Measurements from ENCODE around the gene SKOR1. TPM values are rescaled to one million over a fixed set of nuclear protein-coding genes. Genes with fewer than 3 reads are reported as not detected.

The SKOR1 gene
- total RNA-seq, 1 donor from 2014 or later, result not detected

- peak overlapping the region; percentile 89 for H3K27ac Mint-ChIP-seq (ENCODE audit: unreplicated experiment)
- no peak for FAIRE-seq
- peak overlapping the region; percentile 60 for H3K4me2 ChIP-seq (ENCODE audit: low read length)
- peak; percentile 97 for TF ChIP-seq EZH2 (IDR thresholded peaks at IDR 0.05; ENCODE audit: insufficient read depth, low read length)
- no peak for TF ChIP-seq CTCF (IDR thresholded peaks at IDR 0.05; ENCODE audit: insufficient read depth, low read depth, low read length)
- H3K4me1 ChIP-seq (ENCODE audit: insufficient read depth, low read length), result peaks cover 7% of the 10 kb centered on the region
- peaks cover 77% of the 10 kb centered on the region for H3K27me3 ChIP-seq (ENCODE audit: insufficient read depth, low read length)
- no peak overlapping the region for H3K4me3 ChIP-seq (ENCODE audit: insufficient read depth, low read depth, low read length)
- H3K4me3 Mint-ChIP-seq (ENCODE audit: unreplicated experiment), result no peak overlapping the region
- H2AFZ ChIP-seq (ENCODE audit: low read depth, low read length), result no peak overlapping the region
- H3K9me3 ChIP-seq (ENCODE audit: insufficient read depth, low read depth, low read length), result peaks cover 9% of the 10 kb centered on the region
- peaks cover 23% of the 10 kb centered on the region for H4K20me1 ChIP-seq (ENCODE audit: insufficient read depth, low read length)
- H3K27ac ChIP-seq (ENCODE audit: low read depth, low read length), result no peak overlapping the region
- no peak overlapping the region for H3K9ac ChIP-seq (ENCODE audit: low read length)
- H3K9me3 Mint-ChIP-seq (ENCODE audit: unreplicated experiment), result peaks cover 26% of the 10 kb centered on the region
- H3K79me2 ChIP-seq (ENCODE audit: insufficient read depth, low read length), result no peaks in the 10 kb centered on the region
- peaks cover 64% of the 10 kb centered on the region for H3K27me3 Mint-ChIP-seq (ENCODE audit: low read depth, unreplicated experiment)
- DNase-seq (ENCODE audit: low read depth), result no peak
- H3K36me3 ChIP-seq (ENCODE audit: insufficient read depth, low read length), result no peaks in the 10 kb centered on the region
- peaks cover 1% of the 10 kb centered on the region for H3K36me3 Mint-ChIP-seq (ENCODE audit: low read depth, unreplicated experiment)
- peaks cover 2% of the 10 kb centered on the region for H3K4me1 Mint-ChIP-seq (ENCODE audit: low read depth, unreplicated experiment)
These were observed 790 bp downstream of the SKOR1 start for GRCh38 chr15:67825881-67826716.

- Histone ChIP-seq H3K4me2 (ENCODE audit: low read length) (no peak overlapping the region), H3K4me3 (ENCODE audit: insufficient read depth, low read depth, low read length) (no peak overlapping the region), H3K27ac (ENCODE audit: low read depth, low read length) (no peak overlapping the region), H3K9ac (ENCODE audit: low read length) (no peak overlapping the region), H2AFZ (ENCODE audit: low read depth, low read length) (no peak overlapping the region), H3K4me1 (ENCODE audit: insufficient read depth, low read length) (peaks cover 7% of the 10 kb centered on the region), H4K20me1 (ENCODE audit: insufficient read depth, low read length) (peaks cover 19% of the 10 kb centered on the region), H3K27me3 (ENCODE audit: insufficient read depth, low read length) (peaks cover 77% of the 10 kb centered on the region), H3K9me3 (ENCODE audit: insufficient read depth, low read depth, low read length) (peaks cover 9% of the 10 kb centered on the region), H3K79me2 (ENCODE audit: insufficient read depth, low read length) (no peaks in the 10 kb centered on the region), H3K36me3 (ENCODE audit: insufficient read depth, low read length) (no peaks in the 10 kb centered on the region)
- no peak for DNase-seq (ENCODE audit: low read depth)
- Mint-ChIP-seq H3K27ac (ENCODE audit: unreplicated experiment) (no peak overlapping the region), H3K27me3 (ENCODE audit: low read depth, unreplicated experiment) (peaks cover 62% of the 10 kb centered on the region), H3K9me3 (ENCODE audit: unreplicated experiment) (peaks cover 24% of the 10 kb centered on the region), H3K36me3 (ENCODE audit: low read depth, unreplicated experiment) (no peaks in the 10 kb centered on the region), H3K4me1 (ENCODE audit: low read depth, unreplicated experiment) (peaks cover 2% of the 10 kb centered on the region), H3K4me3 (ENCODE audit: unreplicated experiment) (no peak overlapping the region)
- TF ChIP-seq CTCF (IDR thresholded peaks at IDR 0.05; ENCODE audit: insufficient read depth, low read depth, low read length), result no peak
- TF ChIP-seq EZH2 (IDR thresholded peaks at IDR 0.05; ENCODE audit: insufficient read depth, low read length), result peak; percentile 45
- FAIRE-seq, result no peak
These were observed 1.6 kb downstream of the SKOR1 start for GRCh38 chr15:67826717-67827561.
